Caco-2 (cell line): ENCODE measurements around the gene CAMSAP3. TPM values are rescaled to one million over a fixed set of nuclear protein-coding genes. Genes with fewer than 3 reads are reported as not detected.

ENCODE experiments used
- BruUV-seq: library from RNA; stranded (reverse); fragments of 400-500 nt; replicated peaks from 2 replicates; lab custom pipeline; 2021; lab: Mats Ljungman, UMichigan
- CTCF ChIA-PET: fragments of 300-600 bp; sonication (Branson Sonifier 250); formaldehyde crosslinking; loops from one replicate; lab custom pipeline; 2022; ENCODE audit warnings: antibody characterized with exemption; lab: Charles Lee
- POLR2A ChIA-PET: fragments of 300-600 bp; sonication (Branson Sonifier 250); formaldehyde crosslinking; loops from one replicate; lab custom pipeline; 2022; ENCODE audit warnings: antibody characterized with exemption; lab: Charles Lee
- DNase-seq, 2 experiments: peaks; one replicate each; pipeline versions ENCODE4 v3.0.0 to v3.0.0-alpha.2; 2020 to 2022
- H3K27me3 ChIP-seq: replicated peaks from 2 replicates; pipeline ENCODE4 v1.6.0; 2011; ENCODE audit warnings: low read length; ENCODE audit not compliant: control insufficient read depth, insufficient read depth
- H3K36me3 ChIP-seq: 2 replicates; pipeline ENCODE4 v1.5.1; 2011; ENCODE audit warnings: low read length; ENCODE audit not compliant: control insufficient read depth, insufficient read depth
- H3K4me1 ChIP-seq: fragments of 250-450 bp; sonication (Bioruptor Pico); 2 replicates; pipeline ENCODE4 v1.5.1; 2020; ENCODE audit warnings: mild to moderate bottlenecking
- H3K4me3 ChIP-seq: 2 replicates; pipeline ENCODE4 v1.5.1; 2011; ENCODE audit warnings: low read depth, mild to moderate bottlenecking, control low read depth, low read length
- H3K9me3 ChIP-seq: fragments of 250-450 bp; sonication (Bioruptor Pico); 2 replicates; pipeline ENCODE4 v1.5.1; 2020; ENCODE audit warnings: mild to moderate bottlenecking, moderate library complexity
- H3K27ac Mint-ChIP-seq: one replicate; pipeline ENCODE4 v1.8.0; 2022; ENCODE audit warnings: mixed read lengths; ENCODE audit not compliant: unreplicated experiment
- H3K27me3 Mint-ChIP-seq: one replicate; pipeline ENCODE4 v1.8.0; 2022; ENCODE audit warnings: mixed read lengths; ENCODE audit not compliant: insufficient read depth, unreplicated experiment
- H3K36me3 Mint-ChIP-seq: one replicate; pipeline ENCODE4 v1.8.0; 2022; ENCODE audit warnings: mild to moderate bottlenecking, mixed read lengths; ENCODE audit not compliant: insufficient read depth, unreplicated experiment
- H3K4me1 Mint-ChIP-seq: one replicate; pipeline ENCODE4 v1.8.0; 2022; ENCODE audit warnings: low read depth, mixed read lengths; ENCODE audit not compliant: unreplicated experiment
- H3K4me3 Mint-ChIP-seq: one replicate; pipeline ENCODE4 v1.8.0; 2022; ENCODE audit warnings: mild to moderate bottlenecking, moderate library complexity, mixed read lengths; ENCODE audit not compliant: unreplicated experiment
- H3K9me3 Mint-ChIP-seq: one replicate; pipeline ENCODE4 v1.8.0; 2022; ENCODE audit warnings: mixed read lengths; ENCODE audit not compliant: unreplicated experiment
- CTCF ChIP-seq, 2 experiments: fragments of 200-600 bp in 1 of 2; IDR thresholded peaks; 1 replicate in 1 of 2; 2 replicates in 1 of 2; pipeline versions ENCODE4 v1.5.1 to v1.8.0; 2011 to 2022; ENCODE audit warnings: antibody characterized with exemption in 1 of 2, control low read depth in 1 of 2, inconsistent platforms in 1 of 2, low read depth in 1 of 2, low read length in 1 of 2, mild to moderate bottlenecking in 1 of 2, moderate library complexity in 1 of 2; ENCODE audit not compliant: insufficient read depth in 1 of 2, severe bottlenecking in 1 of 2, unreplicated experiment in 1 of 2
- intact Hi-C: fragments of 100-400 bp; cut with micrococcal nuclease; formaldehyde crosslinking; loops from one replicate; pipeline ENCODE4 v1.10.0; 2022; ENCODE audit not compliant: unreplicated experiment
- total RNA-seq: library from RNA; stranded (reverse); gene quantifications from 2 replicates; pipeline ENCODE4 v1.2.3, GENCODE V29; 2022

The CAMSAP3 gene
- total RNA-seq, 1 experiment from 2014 or later: 60.5 TPM

DNA sequence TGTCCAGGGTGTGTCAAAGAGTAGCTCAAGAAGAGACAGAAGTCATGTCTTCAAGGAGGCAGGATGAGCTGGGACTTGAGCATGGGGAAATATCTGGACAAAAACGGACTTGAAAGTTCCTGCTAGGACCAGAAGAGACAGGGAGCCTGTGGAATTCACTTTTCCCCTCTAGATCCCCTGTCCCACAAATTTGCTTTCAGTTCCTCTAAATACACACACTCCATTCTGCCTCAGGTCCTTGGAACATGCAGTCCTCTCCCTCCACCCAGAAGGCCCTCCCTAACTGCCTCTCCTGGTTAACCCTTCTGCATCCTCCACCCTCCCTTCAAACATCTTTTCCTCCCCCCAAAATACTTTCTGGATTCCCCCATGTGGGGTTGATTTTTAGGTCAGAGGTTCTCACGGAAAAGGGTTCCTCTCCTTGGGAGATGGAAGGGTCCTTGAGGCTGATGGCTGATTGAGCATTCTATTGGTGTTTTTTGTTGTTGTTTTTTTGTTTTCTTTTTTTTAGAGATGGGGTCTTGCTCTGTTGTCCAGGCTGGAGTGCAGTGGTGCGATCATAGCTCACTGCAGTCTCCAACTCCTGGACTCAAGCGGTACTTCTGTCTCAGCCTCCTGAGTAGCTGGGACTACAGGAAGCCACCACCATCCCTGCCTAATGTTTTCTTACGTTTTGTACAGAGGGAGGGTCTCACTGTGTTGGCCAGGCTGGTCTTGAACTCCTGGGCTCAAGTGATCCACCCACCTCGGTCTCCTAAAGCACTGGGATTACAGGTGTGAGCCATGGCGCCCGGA lies 66.3 kb downstream of the CAMSAP3 start:
- Mint-ChIP-seq H3K4me1 (no peaks in the 10 kb centered on the region), H3K36me3 (no peaks in the 10 kb centered on the region), H3K27ac (no peak overlapping the region), H3K27me3 (peaks cover 2% of the 10 kb centered on the region), H3K4me3 (no peak overlapping the region), H3K9me3 (no peaks in the 10 kb centered on the region)
- H3K27me3 ChIP-seq: no peaks in the 10 kb centered on the region
- CTCF ChIA-PET: no interaction called here
- POLR2A ChIA-PET: no interaction called here
- no peaks in the 10 kb centered on the region for H3K36me3 ChIP-seq
- DNase-seq: no peak
- intact Hi-C loops: no loop called here
- TF ChIP-seq CTCF (IDR thresholded peaks at IDR 0.05; ENCODE audit: insufficient read depth in 1 of 2, low read depth in 1 of 2, low read length in 1 of 2, severe bottlenecking in 1 of 2, unreplicated experiment in 1 of 2): no peak
- BruUV-seq: no TSS peak
- H3K9me3 ChIP-seq: no peaks in the 10 kb centered on the region
- no peaks in the 10 kb centered on the region for H3K4me1 ChIP-seq
- no peak overlapping the region for H3K4me3 ChIP-seq

GRCh38 chr19:7662657-7663056 lies 67.0 kb downstream of the CAMSAP3 start:
- Histone ChIP-seq H3K36me3 (no peaks in the 10 kb centered on the region), H3K4me3 (no peak overlapping the region), H3K27me3 (no peaks in the 10 kb centered on the region), H3K4me1 (no peaks in the 10 kb centered on the region), H3K9me3 (no peaks in the 10 kb centered on the region)
- Mint-ChIP-seq H3K27ac (no peak overlapping the region), H3K4me1 (no peaks in the 10 kb centered on the region), H3K4me3 (no peak overlapping the region), H3K36me3 (no peaks in the 10 kb centered on the region), H3K9me3 (no peaks in the 10 kb centered on the region), H3K27me3 (peaks cover 2% of the 10 kb centered on the region)
- intact Hi-C loops: no loop called here
- ChIA-PET CTCF (no interaction called here), POLR2A (no interaction called here)
- no TSS peak for BruUV-seq
- no peak for TF ChIP-seq CTCF (IDR thresholded peaks at IDR 0.05; ENCODE audit: insufficient read depth in 1 of 2, low read depth in 1 of 2, low read length in 1 of 2, severe bottlenecking in 1 of 2, unreplicated experiment in 1 of 2)
- DNase-seq: no peak

DNA sequence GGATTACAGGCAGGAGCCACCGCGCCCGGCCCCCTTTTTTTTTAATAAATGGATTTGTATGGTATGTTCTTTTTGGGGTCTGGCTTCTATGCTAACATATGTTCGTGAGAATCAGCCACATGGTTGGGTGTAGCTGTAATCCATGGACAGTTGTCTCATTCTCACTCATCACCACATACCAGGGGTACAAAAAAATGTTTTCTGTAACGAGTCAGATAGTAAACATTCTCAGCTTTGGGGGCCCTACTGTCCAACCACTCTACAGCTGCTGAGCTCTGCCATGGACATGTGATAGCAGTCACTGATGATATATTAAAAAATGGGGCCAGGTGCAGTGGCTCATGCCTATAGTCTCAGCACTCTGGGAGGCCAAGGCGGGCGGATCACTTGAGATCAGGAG lies 68.0 kb downstream of the CAMSAP3 start:
- Histone ChIP-seq H3K4me3 (no peak overlapping the region), H3K4me1 (no peaks in the 10 kb centered on the region), H3K36me3 (no peaks in the 10 kb centered on the region), H3K9me3 (no peaks in the 10 kb centered on the region), H3K27me3 (no peaks in the 10 kb centered on the region)
- no peak for TF ChIP-seq CTCF (IDR thresholded peaks at IDR 0.05; ENCODE audit: insufficient read depth in 1 of 2, low read depth in 1 of 2, low read length in 1 of 2, severe bottlenecking in 1 of 2, unreplicated experiment in 1 of 2)
- H3K27me3 Mint-ChIP-seq: peaks cover 2% of the 10 kb centered on the region
- H3K4me1 Mint-ChIP-seq: no peaks in the 10 kb centered on the region
- intact Hi-C loops: no loop called here
- no peak overlapping the region for H3K27ac Mint-ChIP-seq
- no peak overlapping the region for H3K4me3 Mint-ChIP-seq
- DNase-seq: no peak
- BruUV-seq: no TSS peak
- CTCF ChIA-PET: interaction anchor here (0.6 to 0.8 kb wide), 2 partner anchors 17 to 594 kb away, joined by 3 to 5 read pairs; partner anchors contain the start of genes TRAPPC5 and ZNF557
- H3K36me3 Mint-ChIP-seq: no peaks in the 10 kb centered on the region
- POLR2A ChIA-PET: no interaction called here
- H3K9me3 Mint-ChIP-seq: no peaks in the 10 kb centered on the region
